ENCODE measurements around the gene G0S2. TPM values are rescaled to one million over a fixed set of nuclear protein-coding genes. Genes with fewer than 3 reads are reported as not detected.
A peak's percentile ranks its signal among the peaks of the same experiment; 100 is the strongest.

Gene G0S2
- polyA plus RNA-seq, 1 donor (not counting 4 experiments of a cell fraction or from before 2014, with no cell fraction given): 46.2 TPM

GRCh38 chr1:209662879-209663327 lies 12.3 kb upstream of the G0S2 start:
- DNase-seq (ENCODE audit: low read depth, low spot score): no peak
- peak; percentile 43 for FAIRE-seq
- Histone ChIP-seq H3K79me2 (ENCODE audit: control insufficient read depth, insufficient read depth, low read length) (no peaks in the 10 kb centered on the region), H3K4me2 (ENCODE audit: control insufficient read depth, extremely low read depth, insufficient read depth, low read depth, low read length) (no peak overlapping the region), H3K4me3 (ENCODE audit: control insufficient read depth in 2 of 3, extremely low read depth in 1 of 3, insufficient read depth in 2 of 3, low read depth in 1 of 3, low read length in 3 of 3) (no peak overlapping the region), H3K27ac (ENCODE audit: control insufficient read depth, insufficient read depth, low read length) (no peak overlapping the region), H3K9ac (ENCODE audit: control insufficient read depth, extremely low read depth, insufficient read depth, low read length) (no peak overlapping the region), H4K20me1 (ENCODE audit: control insufficient read depth, extremely low read depth, insufficient read depth, low read length) (no peaks in the 10 kb centered on the region), H2AFZ (ENCODE audit: control insufficient read depth, low read length) (no peak overlapping the region), H3K27me3 (ENCODE audit: control insufficient read depth, extremely low read depth, insufficient read depth, low read length) (no peaks in the 10 kb centered on the region), H3K9me3 (ENCODE audit: control insufficient read depth, low read depth, low read length) (no peaks in the 10 kb centered on the region), H3K4me1 (ENCODE audit: control insufficient read depth, extremely low read depth, insufficient read depth, low read length) (peaks cover 20% of the 10 kb centered on the region), H3K9me1 (ENCODE audit: control insufficient read depth, extremely low read depth, insufficient read depth, low read length) (no peaks in the 10 kb centered on the region), H3K36me3 (ENCODE audit: control insufficient read depth in 2 of 2, extremely low read depth in 1 of 2, insufficient read depth in 2 of 2, low read length in 2 of 2) (no peaks in the 10 kb centered on the region)
- TF ChIP-seq EZH2 (IDR thresholded peaks at IDR 0.05; ENCODE audit: low read length): no peak
- no peak for TF ChIP-seq CTCF (optimal IDR thresholded peaks at IDR 0.05 in 1 of 3, IDR thresholded peaks at IDR 0.05 in 1 of 3, conservative IDR thresholded peaks at IDR 0.05 in 1 of 3; ENCODE audit: extremely low read depth in 1 of 3, insufficient read depth in 2 of 3, low read length in 3 of 3)
- dilution Hi-C loops (cut with MboI; ENCODE audit: extremely low pct_ligation_motif_present, low sequenced_read_pairs): no loop called here

DNA sequence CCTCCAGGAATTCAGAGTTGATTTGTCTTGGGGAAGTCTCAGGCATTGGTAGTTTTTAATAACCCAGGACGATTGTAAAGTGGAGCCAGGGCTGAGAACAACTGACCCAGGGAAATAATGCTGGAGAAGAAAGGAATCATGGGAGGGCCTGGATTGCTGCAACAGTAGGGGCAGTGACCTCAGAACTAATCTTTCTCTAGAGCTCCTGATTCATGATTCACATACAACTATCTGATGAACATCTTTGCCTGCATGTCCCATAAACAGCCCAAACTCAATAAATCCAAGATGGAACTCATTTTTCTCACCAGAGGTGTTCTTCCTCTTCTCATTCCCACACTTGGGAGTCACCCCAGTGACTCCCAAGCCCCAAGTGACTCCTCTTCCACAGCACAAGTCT lies 8.1 kb upstream of the G0S2 start:
- Histone ChIP-seq H3K4me1 (ENCODE audit: control insufficient read depth, extremely low read depth, insufficient read depth, low read length) (peaks cover 13% of the 10 kb centered on the region), H3K9me3 (ENCODE audit: control insufficient read depth, low read depth, low read length) (no peaks in the 10 kb centered on the region), H4K20me1 (ENCODE audit: control insufficient read depth, extremely low read depth, insufficient read depth, low read length) (no peaks in the 10 kb centered on the region), H3K27ac (ENCODE audit: control insufficient read depth, insufficient read depth, low read length) (no peak overlapping the region), H3K9me1 (ENCODE audit: control insufficient read depth, extremely low read depth, insufficient read depth, low read length) (no peaks in the 10 kb centered on the region), H3K4me2 (ENCODE audit: control insufficient read depth, extremely low read depth, insufficient read depth, low read depth, low read length) (no peak overlapping the region), H3K27me3 (ENCODE audit: control insufficient read depth, extremely low read depth, insufficient read depth, low read length) (no peaks in the 10 kb centered on the region), H3K36me3 (ENCODE audit: control insufficient read depth in 2 of 2, extremely low read depth in 1 of 2, insufficient read depth in 2 of 2, low read length in 2 of 2) (no peaks in the 10 kb centered on the region), H3K4me3 (ENCODE audit: control insufficient read depth in 2 of 3, extremely low read depth in 1 of 3, insufficient read depth in 2 of 3, low read depth in 1 of 3, low read length in 3 of 3) (no peak overlapping the region), H3K79me2 (ENCODE audit: control insufficient read depth, insufficient read depth, low read length) (no peaks in the 10 kb centered on the region), H3K9ac (ENCODE audit: control insufficient read depth, extremely low read depth, insufficient read depth, low read length) (no peak overlapping the region), H2AFZ (ENCODE audit: control insufficient read depth, low read length) (no peak overlapping the region)
- no peak for FAIRE-seq
- TF ChIP-seq EZH2 (IDR thresholded peaks at IDR 0.05; ENCODE audit: low read length): no peak
- TF ChIP-seq CTCF (optimal IDR thresholded peaks at IDR 0.05 in 1 of 3, IDR thresholded peaks at IDR 0.05 in 1 of 3, conservative IDR thresholded peaks at IDR 0.05 in 1 of 3; ENCODE audit: extremely low read depth in 1 of 3, insufficient read depth in 2 of 3, low read length in 3 of 3): no peak
- dilution Hi-C loops (cut with MboI; ENCODE audit: extremely low pct_ligation_motif_present, low sequenced_read_pairs): no loop called here
- no peak for DNase-seq (ENCODE audit: low read depth, low spot score)
